HEK293 (cell line): ENCODE measurements around the gene MCEMP1.

Source experiments
- CTCF ChIP-seq: fragments of 450-650 bp; formaldehyde crosslinking; IDR thresholded peaks from 2 replicates; pipeline ENCODE4 v1.5.1; 2016; ENCODE audit warnings: missing biosample characterization, missing genetic modification characterization
- KLF7 ChIP-seq: fragments of 450-650 bp; formaldehyde crosslinking; IDR thresholded peaks from 2 replicates; pipeline ENCODE4 v1.5.1; 2016; ENCODE audit warnings: missing biosample characterization, missing genetic modification characterization, borderline replicate concordance
- PRDM10 ChIP-seq: fragments of 450-650 bp; formaldehyde crosslinking; IDR thresholded peaks from 2 replicates; pipeline ENCODE4 v1.5.1; 2016; ENCODE audit warnings: missing biosample characterization, missing genetic modification characterization
- REST ChIP-seq: fragments of 450-650 bp; formaldehyde crosslinking; IDR thresholded peaks from 2 replicates; pipeline ENCODE4 v1.5.1; 2016; ENCODE audit warnings: missing biosample characterization, missing genetic modification characterization
- SP2 ChIP-seq: fragments of 450-650 bp; formaldehyde crosslinking; IDR thresholded peaks from 2 replicates; pipeline ENCODE4 v1.5.1; 2016; ENCODE audit warnings: missing biosample characterization, missing genetic modification characterization
- ZBTB44 ChIP-seq: fragments of 450-650 bp; IDR thresholded peaks from 2 replicates; pipeline ENCODE4 v1.5.1; 2018; ENCODE audit warnings: missing biosample characterization, mild to moderate bottlenecking, missing genetic modification characterization

GRCh38 chr19:7699417-7700401 lies 22.8 kb downstream of the MCEMP1 start:
- TF ChIP-seq KLF7 (tag by site-specific recombination): no peak
- no peak for TF ChIP-seq ZBTB44 (tag by site-specific recombination)
- no peak for TF ChIP-seq REST (tag by site-specific recombination)
- no peak for TF ChIP-seq PRDM10 (tag by site-specific recombination)
- TF ChIP-seq SP2 (tag by site-specific recombination): no peak
- no peak for TF ChIP-seq CTCF (tag by site-specific recombination)
